H1 (cell line): Measurements from ENCODE around the gene RHBDD1. TPM values are rescaled to one million over a fixed set of nuclear protein-coding genes. Genes with fewer than 3 reads are reported as not detected.

Experiments
- CTCF ChIA-PET: fragments of 300-600 bp; sonication (Branson Sonifier 250); formaldehyde crosslinking; loops from one replicate; lab custom pipeline; 2021; ENCODE audit not compliant: partially characterized antibody; lab: Charles Lee
- POLR2A ChIA-PET: fragments of 300-600 bp; sonication (Branson Sonifier 250); formaldehyde crosslinking; loops from one replicate; lab custom pipeline; 2021; ENCODE audit warnings: inconsistent platforms; ENCODE audit not compliant: partially characterized antibody; lab: Charles Lee
- DNase-seq, 2 experiments: peaks; one replicate each; pipeline versions ENCODE4 v3.0.0 to v3.0.0-alpha.2; 2010 to 2022; ENCODE audit warnings: low spot score in 2 of 2, low read depth in 1 of 2, mixed read lengths in 1 of 2
- FAIRE-seq: peaks from 2 replicates; lab custom pipeline; 2011; peaks lifted over from hg19 to GRCh38; lab: Jason Lieb, UNC
- H2AFZ ChIP-seq: 2 replicates; pipeline ENCODE4 v1.8.1; 2012; ENCODE audit warnings: low read length, inconsistent platforms
- H2AK5ac ChIP-seq: 2 replicates; pipeline ENCODE4 v1.6.1; 2013; ENCODE audit warnings: low read depth, low read length
- H2BK120ac ChIP-seq: replicated peaks from 2 replicates; pipeline ENCODE3; 2013; ENCODE audit warnings: low read depth, low read length, inconsistent platforms
- H2BK12ac ChIP-seq: 2 replicates; pipeline ENCODE4 v1.6.1; 2013; ENCODE audit warnings: low read depth, low read length
- H2BK15ac ChIP-seq: 2 replicates; pipeline ENCODE4 v1.6.1; 2013; ENCODE audit warnings: low read length
- H2BK20ac ChIP-seq: 2 replicates; pipeline ENCODE4 v1.6.1; 2013; ENCODE audit warnings: low read length
- H2BK5ac ChIP-seq: 2 replicates; pipeline ENCODE4 v1.6.1; 2013; ENCODE audit warnings: low read depth, low read length
- H3K14ac ChIP-seq: 2 replicates; pipeline ENCODE4 v1.6.1; 2013; ENCODE audit warnings: inconsistent platforms; ENCODE audit not compliant: insufficient read length
- H3K18ac ChIP-seq: 2 replicates; pipeline ENCODE4 v1.6.1; 2013; ENCODE audit warnings: low read length; ENCODE audit errors: extremely low read depth
- H3K23ac ChIP-seq: 2 replicates; pipeline ENCODE4 v1.6.1; 2013; ENCODE audit warnings: inconsistent platforms; ENCODE audit not compliant: insufficient read length
- H3K23me2 ChIP-seq: 2 replicates; pipeline ENCODE4 v1.6.1; 2013; ENCODE audit warnings: low read depth, low read length
- H3K27ac ChIP-seq: 2 replicates; pipeline ENCODE4 v1.6.1; 2011; ENCODE audit warnings: low read depth, low read length, inconsistent platforms
- H3K27me3 ChIP-seq, 4 experiments: replicated peaks in 1 of 4; 1 replicate in 1 of 4; 2 replicates in 3 of 4; pipeline versions ENCODE4 v1.6.1 to v1.8.1; 2011 to 2013; ENCODE audit warnings: low read length in 3 of 4, mild to moderate bottlenecking in 3 of 4, inconsistent platforms in 2 of 4, mixed read lengths in 2 of 4, moderate library complexity in 1 of 4; ENCODE audit not compliant: control insufficient read depth in 3 of 4, insufficient read depth in 3 of 4; ENCODE audit errors: extremely low read depth in 1 of 4
- H3K36me3 ChIP-seq, 4 experiments: 2 replicates each; pipeline versions ENCODE4 v1.6.1 to v1.8.1; 2011 to 2013; ENCODE audit warnings: mild to moderate bottlenecking in 4 of 4, low read length in 3 of 4, moderate library complexity in 2 of 4, control low read depth in 1 of 4, inconsistent platforms in 1 of 4; ENCODE audit not compliant: insufficient read depth in 4 of 4, control insufficient read depth in 2 of 4
- H3K4ac ChIP-seq: replicated peaks from 2 replicates; pipeline ENCODE3; 2013; ENCODE audit warnings: low read length, low read depth, mixed read lengths, inconsistent platforms; ENCODE audit not compliant: insufficient read length
- H3K4me1 ChIP-seq, 4 experiments: replicated peaks in 1 of 4; 1 replicate in 1 of 4; 2 replicates in 3 of 4; pipeline versions ENCODE4 v1.6.1 to v1.8.1; 2011 to 2013; ENCODE audit warnings: low read length in 3 of 4, inconsistent platforms in 2 of 4, mixed read lengths in 1 of 4; ENCODE audit not compliant: insufficient read depth in 4 of 4, control insufficient read depth in 3 of 4
- H3K4me2 ChIP-seq, 2 experiments: 2 replicates each; pipeline versions ENCODE4 v1.6.1 to v1.8.1; 2011 to 2013; ENCODE audit warnings: low read depth in 2 of 2, low read length in 2 of 2, control low read depth in 1 of 2, inconsistent platforms in 1 of 2, mild to moderate bottlenecking in 1 of 2; ENCODE audit not compliant: insufficient read depth in 1 of 2
- H3K4me3 ChIP-seq, 4 experiments: fragments of 200-600, 300-600 bp in 1 of 4; sonication (generic), shearing (Covaris generic), sonication (Bioruptor Twin) in 1 of 4; 2 replicates each; pipeline versions ENCODE4 v1.5.1 to v1.8.1; 2011 to 2016; ENCODE audit warnings: low read length in 4 of 4, low read depth in 3 of 4, control low read depth in 2 of 4, inconsistent platforms in 2 of 4, mild to moderate bottlenecking in 2 of 4, mixed read lengths in 1 of 4, moderate library complexity in 1 of 4; ENCODE audit not compliant: insufficient read depth in 2 of 4; ENCODE audit errors: extremely low read depth in 1 of 4
- H3K56ac ChIP-seq: replicated peaks from 2 replicates; pipeline ENCODE3; 2013; ENCODE audit warnings: low read depth, mild to moderate bottlenecking, mixed read lengths, low read length, inconsistent platforms; ENCODE audit not compliant: insufficient read length
- H3K79me1 ChIP-seq: 2 replicates; pipeline ENCODE4 v1.6.1; 2013; ENCODE audit warnings: low read depth, low read length, control low read depth
- H3K79me2 ChIP-seq, 2 experiments: 2 replicates each; pipeline versions ENCODE4 v1.6.1 to v1.8.1; 2012 to 2013; ENCODE audit warnings: low read length in 2 of 2, mild to moderate bottlenecking in 2 of 2, inconsistent platforms in 1 of 2; ENCODE audit not compliant: insufficient read depth in 2 of 2, control insufficient read depth in 1 of 2
- H3K9ac ChIP-seq, 4 experiments: replicated peaks in 1 of 4; 1 replicate in 1 of 4; 2 replicates in 3 of 4; pipeline versions ENCODE4 v1.6.1 to v1.8.1; 2011 to 2013; ENCODE audit warnings: low read depth in 3 of 4, low read length in 3 of 4, control low read depth in 2 of 4, mild to moderate bottlenecking in 2 of 4, moderate library complexity in 2 of 4, inconsistent platforms in 1 of 4; ENCODE audit errors: extremely low read depth in 1 of 4
- H3K9me3 ChIP-seq, 2 experiments: 2 replicates each; pipeline versions ENCODE4 v1.6.1 to v1.8.1; 2012 to 2013; ENCODE audit warnings: mild to moderate bottlenecking in 2 of 2, moderate library complexity in 2 of 2, control low read depth in 1 of 2, inconsistent platforms in 1 of 2, low read depth in 1 of 2, low read length in 1 of 2, mixed read lengths in 1 of 2; ENCODE audit not compliant: insufficient read depth in 2 of 2
- H4K20me1 ChIP-seq, 2 experiments: replicated peaks in 1 of 2; 2 replicates each; pipeline versions ENCODE3 to v1.8.1; 2011 to 2013; ENCODE audit warnings: inconsistent platforms in 2 of 2, low read length in 2 of 2, mild to moderate bottlenecking in 1 of 2; ENCODE audit not compliant: insufficient read depth in 2 of 2, control insufficient read depth in 1 of 2
- H4K5ac ChIP-seq: 2 replicates; pipeline ENCODE4 v1.6.1; 2013; ENCODE audit warnings: low read length, low read depth, mixed read lengths, inconsistent platforms; ENCODE audit not compliant: insufficient read length
- H4K8ac ChIP-seq: 2 replicates; pipeline ENCODE4 v1.8.0; 2013; ENCODE audit warnings: mild to moderate bottlenecking, moderate library complexity, low read length, inconsistent platforms; ENCODE audit not compliant: insufficient read depth; ENCODE audit errors: extremely low read depth
- H4K91ac ChIP-seq: replicated peaks from 2 replicates; pipeline ENCODE3; 2013; ENCODE audit warnings: low read length, mixed read lengths, inconsistent platforms; ENCODE audit not compliant: insufficient read length
- ASH2L ChIP-seq: fragments of 200-600, 300-600 bp; sonication (generic); IDR thresholded peaks from one replicate; pipeline ENCODE4 v1.7.1; 2017; ENCODE audit warnings: low read length
- CBX5 ChIP-seq: fragments of 300-800, 300-1000 bp; sonication (generic); IDR thresholded peaks from 2 replicates; pipeline ENCODE4 v1.7.1; 2016; ENCODE audit warnings: antibody characterized with exemption, low read length, low read depth
- FOSL1 ChIP-seq: IDR thresholded peaks from 2 replicates; pipeline ENCODE4 v1.6.1; 2011; ENCODE audit warnings: mild to moderate bottlenecking, low read depth, low read length, moderate library complexity; ENCODE audit not compliant: insufficient read depth
- GTF2F1 ChIP-seq: IDR thresholded peaks from 2 replicates; pipeline ENCODE4 v1.6.1; 2012; ENCODE audit warnings: low read depth, low read length, improper control_type of control experiment, borderline replicate concordance
- KDM5A ChIP-seq: fragments of 200-600 bp; IDR thresholded peaks from 2 replicates; pipeline ENCODE4 v1.7.1; 2012; ENCODE audit warnings: mild to moderate bottlenecking, low read length, inconsistent platforms, mixed read lengths
- TEAD4 ChIP-seq: IDR thresholded peaks from 2 replicates; pipeline ENCODE4 v1.6.1; 2012; ENCODE audit warnings: low read depth, low read length, inconsistent platforms, mixed read lengths
- WGBS, 2 experiments: shearing (Covaris generic) in 1 of 2; methylation state at CpG; one replicate each; pipeline versions ENCODE4 v1.1.6 to v1.1.7; 2013 to 2015; ENCODE audit warnings: low lambda C conversion rate in 2 of 2, mixed read lengths in 2 of 2, inconsistent platforms in 1 of 2, low coverage in 1 of 2, missing lambda C conversion rate in 1 of 2; ENCODE audit not compliant: insufficient replicate concordance in 2 of 2, insufficient coverage in 1 of 2, insufficient read length in 1 of 2; ENCODE audit errors: extremely low coverage in 1 of 2, missing lambda C conversion rate in 1 of 2; 5-methylcytosine and 5-hydroxymethylcytosine counted together
- polyA plus RNA-seq, 7 experiments: library from polyadenylated mRNA; depleted of rRNA in 3 of 7; stranded (reverse) in 5 of 7; unstranded in 2 of 7; fragments of >200 nt in 5 of 7; fragments of 200-250 nt in 2 of 7; gene quantifications; 1 replicate in 5 of 7; 2 replicates in 1 of 7; 4 replicates in 1 of 7; pipeline versions ENCODE4 v1.2.1 to v1.2.3, GENCODE V29; 2011 to 2013; ENCODE audit warnings: missing spikeins in 2 of 7, mixed read lengths in 2 of 7
- total RNA-seq: library from RNA; stranded (reverse); fragmentation: NEBNext Ultra II Directional; extraction: Animal tissue kit (Norgen Biotek cat#: 25700); gene quantifications from 2 replicates; pipeline ENCODE4 v1.2.1, GENCODE V29; 2021
- TF ChIP-seq, protein P1 (sequence below): IDR thresholded peaks from 2 replicates; pipeline ENCODE4 v1.6.1; 2012; ENCODE audit warnings: inconsistent platforms

RHBDD1 gene
- total and polyA plus RNA-seq, 2 of the 8 experiments (the other 6 are each of a cell fraction or from before 2014, with no cell fraction given), result 10.5 to 23.1 TPM

DNA sequence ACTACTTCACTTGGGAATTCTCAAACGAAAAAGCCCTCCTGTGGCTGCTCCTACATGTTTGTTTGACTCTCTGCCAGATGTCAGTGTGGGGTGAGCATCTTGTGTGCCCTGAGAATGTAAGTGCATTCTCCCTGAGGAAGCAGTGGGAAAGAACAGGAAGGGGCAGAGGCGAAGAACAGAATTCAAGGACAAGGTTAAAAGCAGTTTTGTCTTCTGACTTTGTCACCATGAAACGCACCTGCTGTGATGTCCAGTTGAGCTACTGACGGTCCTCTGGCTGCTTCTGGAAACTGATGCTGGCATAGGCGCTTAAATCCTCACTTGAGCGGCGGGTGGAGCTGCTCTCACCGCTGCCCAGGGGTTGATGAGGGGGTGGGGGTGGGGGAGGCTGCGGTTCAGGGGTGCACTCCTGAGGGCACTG is 41.1 kb upstream of the RHBDD1 start:
- H4K91ac ChIP-seq, result no peak overlapping the region
- WGBS, 2 experiments, result 58% methylated on average over 9 of the region's 9 CpGs; no CpG with 5 or more reads in 1 of the 2 experiments
- DNase-seq, result no peak

More for the DNA sequence above, 41.1 kb upstream of the RHBDD1 start:
- H3K4ac ChIP-seq, result no peak overlapping the region
- no peak for FAIRE-seq
- H3K9me3 ChIP-seq, result peaks cover 0 to 3% of the 10 kb centered on the region in 2 experiments; a peak in 1 of 4 replicates
- H3K27me3 ChIP-seq, result no peaks in the 10 kb centered on the region
- H3K9ac ChIP-seq, result no peak overlapping the region
- no peak overlapping the region for H2BK12ac ChIP-seq
- H3K56ac ChIP-seq, result no peak overlapping the region
- H3K23ac ChIP-seq, result no peak overlapping the region
- H3K14ac ChIP-seq, result no peak overlapping the region
- H2BK5ac ChIP-seq, result no peak overlapping the region
- H2BK120ac ChIP-seq, result no peak overlapping the region
- peak overlapping the region in 3 of 4 experiments; percentile 11 to 59 (median 17); a peak in 5 of 8 replicates for H3K4me3 ChIP-seq
- H2BK15ac ChIP-seq, result no peak overlapping the region
- H3K4me1 ChIP-seq, result peaks cover 10 to 28% (median 22%) of the 10 kb centered on the region in 4 experiments
- no peak overlapping the region for H3K27ac ChIP-seq
- H3K79me1 ChIP-seq, result 0 out of 2 replicates have a peak, but pooled peaks cover 3% of the 10 kb centered on the region
- no peak overlapping the region for H2AFZ ChIP-seq
- no peak overlapping the region for H3K18ac ChIP-seq
- CTCF ChIA-PET, result interaction anchor here (1.0 to 1.6 kb wide), 3 partner anchors 16 to 142 kb away, joined by 3 read pairs; no protein-coding TSS in a partner anchor
- H4K5ac ChIP-seq, result no peak overlapping the region
- H2BK20ac ChIP-seq, result no peak overlapping the region
- H3K4me2 ChIP-seq, result peak overlapping the region; percentile 58 to 95
- H3K79me2 ChIP-seq, result peaks cover 0 to 68% of the 10 kb centered on the region in 2 experiments
- H4K8ac ChIP-seq, result no peak overlapping the region
- no peak overlapping the region for H2AK5ac ChIP-seq
- peaks cover 6 to 15% of the 10 kb centered on the region in 2 experiments for H4K20me1 ChIP-seq
- POLR2A ChIA-PET, result interaction anchor here (1.6 kb wide), 1 partner anchor 41 kb away, joined by 4 read pairs; the partner anchor contains the start of gene RHBDD1
- peaks cover 15% of the 10 kb centered on the region; the same call in 1 of the 2 replicates for H3K23me2 ChIP-seq
- TF ChIP-seq TEAD4, result no peak
- TF ChIP-seq FOSL1, result no peak
- no peak for TF ChIP-seq GTF2F1
- no peak for TF ChIP-seq ASH2L
- TF ChIP-seq, protein P1, sequence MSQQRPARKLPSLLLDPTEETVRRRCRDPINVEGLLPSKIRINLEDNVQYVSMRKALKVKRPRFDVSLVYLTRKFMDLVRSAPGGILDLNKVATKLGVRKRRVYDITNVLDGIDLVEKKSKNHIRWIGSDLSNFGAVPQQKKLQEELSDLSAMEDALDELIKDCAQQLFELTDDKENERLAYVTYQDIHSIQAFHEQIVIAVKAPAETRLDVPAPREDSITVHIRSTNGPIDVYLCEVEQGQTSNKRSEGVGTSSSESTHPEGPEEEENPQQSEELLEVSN, result no peak
- TF ChIP-seq CBX5, result no peak
- TF ChIP-seq KDM5A, result no peak
- H3K36me3 ChIP-seq, result peaks cover 0 to 30% (median 9%) of the 10 kb centered on the region in 4 experiments; a peak in 4 of 8 replicates
